Uterus (tissue), 4 donors: ENCODE results near the gene GPX4. TPM values are rescaled to one million over a fixed set of nuclear protein-coding genes. Genes with fewer than 3 reads are reported as not detected.

ENCODE experiments used
- DNase-seq, 2 donors: peaks; one replicate each; pipeline ENCODE4 v3.0.0-alpha.2; 2019 to 2020
- H3K27ac ChIP-seq, 2 donors: fragments of 200-600 bp; sonication (generic); 1 replicate in 1 of 2; 2 replicates in 1 of 2; pipeline ENCODE4 v1.5.1; 2016 to 2018
- H3K27me3 ChIP-seq, 2 donors: fragments of 200-600 bp; sonication (generic); one replicate each; pipeline ENCODE4 v1.5.1; 2018 to 2019; ENCODE audit warnings: control low read depth in 1 of 2
- H3K36me3 ChIP-seq, 2 donors: fragments of 200-600 bp; sonication (generic); one replicate each; pipeline ENCODE4 v1.5.1; 2019; ENCODE audit warnings: control low read depth in 1 of 2
- H3K4me1 ChIP-seq, 2 donors: fragments of 200-600 bp; sonication (generic); one replicate each; pipeline ENCODE4 v1.5.1; 2018 to 2019; ENCODE audit warnings: control low read depth in 1 of 2
- H3K4me3 ChIP-seq, 2 donors: fragments of 200-600 bp; sonication (generic); 1 replicate in 1 of 2; 2 replicates in 1 of 2; pipeline ENCODE4 v1.5.1; 2018 to 2019; ENCODE audit warnings: mild to moderate bottlenecking in 1 of 2
- H3K9me3 ChIP-seq, 2 donors: fragments of 200-600 bp; sonication (generic); one replicate each; pipeline ENCODE4 v1.5.1; 2019; ENCODE audit warnings: control low read depth in 1 of 2
- POLR2A ChIP-seq, 2 donors: fragments of 450-650 bp; IDR thresholded peaks; one replicate each; pipeline ENCODE4 v1.6.1; 2016; ENCODE audit warnings: antibody characterized with exemption in 2 of 2, mild to moderate bottlenecking in 1 of 2, moderate library complexity in 1 of 2
- intact Hi-C: fragments of 100-400 bp; cut with DNase I; formaldehyde crosslinking; loops from one replicate; pipeline ENCODE4 v1.15.1; 2023; ENCODE audit warnings: low total_unique reads
- total RNA-seq, 4 donors: library from RNA; depleted of rRNA in 3 of 4; stranded (reverse); fragments of >200 nt in 3 of 4; gene quantifications; one replicate each; pipeline versions ENCODE4 v1.1.0 to v1.2.4, GENCODE V29; 2014 to 2023
- TF ChIP-seq, protein P1 (sequence below), 4 experiments: fragments of 200-600 bp in 2 of 4; fragments of 450-650 bp in 2 of 4; sonication (generic) in 2 of 4; IDR thresholded peaks; one replicate each; pipeline ENCODE4 v1.5.1; 2016 to 2019; ENCODE audit warnings: antibody characterized with exemption in 4 of 4, mild to moderate bottlenecking in 2 of 4, moderate library complexity in 1 of 4
- donor health status: DM: yes; HTN: yes; CAD: no.

The GPX4 gene
- total RNA-seq, 4 donors from 2014 or later: 68.2 to 357 (median 163) TPM

DNA sequence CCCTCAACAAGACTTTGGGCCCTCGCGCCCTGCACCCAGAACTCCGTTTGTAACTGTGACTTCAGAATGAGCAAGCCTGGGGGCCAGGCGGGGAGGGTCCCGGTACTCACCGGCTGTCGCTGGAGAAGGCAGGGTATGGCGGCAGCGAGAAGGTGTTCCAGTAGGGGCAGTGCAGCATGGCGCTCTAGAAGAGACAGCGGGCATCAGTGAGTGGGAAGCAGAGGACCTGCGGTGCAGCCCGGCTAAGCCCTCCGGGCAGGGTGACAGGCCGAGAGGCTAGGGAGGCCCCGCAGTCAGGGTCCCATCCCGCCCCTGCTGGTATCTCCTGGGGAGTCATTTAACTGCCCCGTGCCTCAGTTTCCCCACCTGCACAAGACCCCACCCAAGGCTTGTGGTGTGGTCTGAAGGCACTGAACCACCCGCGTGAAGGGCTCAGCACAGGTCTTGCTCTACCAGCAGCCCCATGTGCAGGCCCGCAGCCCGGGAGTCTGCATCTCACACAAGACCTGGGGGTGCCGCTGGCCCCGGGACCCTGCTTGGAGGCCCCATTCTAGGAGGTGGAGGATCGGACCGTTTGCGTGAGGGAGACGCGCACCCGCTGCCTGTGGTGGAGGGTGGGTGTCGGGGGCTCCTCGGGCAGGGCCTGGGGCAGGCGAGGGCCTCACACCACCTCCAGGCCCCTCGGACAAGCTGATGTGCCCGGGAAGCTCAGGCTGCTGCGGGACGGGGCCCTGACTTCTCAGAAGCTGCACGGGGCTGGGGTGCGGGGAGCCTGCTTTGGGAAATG lies 45.7 kb downstream of the GPX4 start:
- peaks cover 0 to 15% of the 10 kb centered on the region in 2 donors for H3K4me1 ChIP-seq
- H3K36me3 ChIP-seq: no peaks in the 10 kb centered on the region
- no peaks in the 10 kb centered on the region for H3K9me3 ChIP-seq
- TF ChIP-seq POLR2A (IDR thresholded peaks at IDR 0.05): no peak
- TF ChIP-seq, protein P1, sequence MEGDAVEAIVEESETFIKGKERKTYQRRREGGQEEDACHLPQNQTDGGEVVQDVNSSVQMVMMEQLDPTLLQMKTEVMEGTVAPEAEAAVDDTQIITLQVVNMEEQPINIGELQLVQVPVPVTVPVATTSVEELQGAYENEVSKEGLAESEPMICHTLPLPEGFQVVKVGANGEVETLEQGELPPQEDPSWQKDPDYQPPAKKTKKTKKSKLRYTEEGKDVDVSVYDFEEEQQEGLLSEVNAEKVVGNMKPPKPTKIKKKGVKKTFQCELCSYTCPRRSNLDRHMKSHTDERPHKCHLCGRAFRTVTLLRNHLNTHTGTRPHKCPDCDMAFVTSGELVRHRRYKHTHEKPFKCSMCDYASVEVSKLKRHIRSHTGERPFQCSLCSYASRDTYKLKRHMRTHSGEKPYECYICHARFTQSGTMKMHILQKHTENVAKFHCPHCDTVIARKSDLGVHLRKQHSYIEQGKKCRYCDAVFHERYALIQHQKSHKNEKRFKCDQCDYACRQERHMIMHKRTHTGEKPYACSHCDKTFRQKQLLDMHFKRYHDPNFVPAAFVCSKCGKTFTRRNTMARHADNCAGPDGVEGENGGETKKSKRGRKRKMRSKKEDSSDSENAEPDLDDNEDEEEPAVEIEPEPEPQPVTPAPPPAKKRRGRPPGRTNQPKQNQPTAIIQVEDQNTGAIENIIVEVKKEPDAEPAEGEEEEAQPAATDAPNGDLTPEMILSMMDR (IDR thresholded peaks at IDR 0.05): no peak
- DNase-seq: no peak
- no peaks in the 10 kb centered on the region for H3K27me3 ChIP-seq
- no peak overlapping the region for H3K27ac ChIP-seq
- no peak overlapping the region for H3K4me3 ChIP-seq
- intact Hi-C loops: no loop called here

DNA sequence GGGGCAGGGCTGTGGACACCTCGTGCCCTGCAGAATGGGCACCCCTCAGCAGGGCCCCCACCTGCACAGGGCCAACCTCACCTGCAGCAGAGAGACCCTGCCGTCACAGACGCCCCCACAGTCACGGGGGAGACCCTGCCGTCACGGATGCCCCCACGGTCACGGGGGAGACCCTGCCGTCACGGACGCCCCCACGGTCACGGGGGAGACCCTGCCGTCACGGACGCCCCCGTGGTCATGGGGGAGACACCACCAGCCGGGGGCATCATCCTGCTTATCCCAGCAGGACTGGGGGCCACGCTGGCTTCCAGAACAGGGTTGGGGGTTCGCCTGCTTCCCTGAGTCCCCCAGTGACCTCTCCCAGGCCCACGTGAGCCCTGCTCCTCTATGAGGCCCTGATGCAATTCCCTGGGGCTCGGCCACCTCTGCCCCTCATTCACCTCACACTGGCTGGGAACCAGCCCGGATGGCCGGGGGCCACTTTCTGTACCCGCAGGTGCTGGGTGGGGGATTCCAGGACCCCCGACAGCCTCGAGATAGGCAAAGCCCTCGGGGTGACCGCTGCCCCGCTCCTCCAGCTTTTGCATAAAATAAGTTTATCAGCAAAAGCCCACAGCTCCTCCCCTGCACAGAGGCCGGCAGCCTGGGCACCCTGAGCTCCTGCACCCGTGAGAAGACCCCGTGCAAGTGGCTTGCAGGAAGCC lies 46.7 kb downstream of the GPX4 start:
- intact Hi-C loops: no loop called here
- no peak for TF ChIP-seq POLR2A (IDR thresholded peaks at IDR 0.05)
- TF ChIP-seq, protein P1 (IDR thresholded peaks at IDR 0.05): no peak
- no peaks in the 10 kb centered on the region for H3K36me3 ChIP-seq

DNA sequence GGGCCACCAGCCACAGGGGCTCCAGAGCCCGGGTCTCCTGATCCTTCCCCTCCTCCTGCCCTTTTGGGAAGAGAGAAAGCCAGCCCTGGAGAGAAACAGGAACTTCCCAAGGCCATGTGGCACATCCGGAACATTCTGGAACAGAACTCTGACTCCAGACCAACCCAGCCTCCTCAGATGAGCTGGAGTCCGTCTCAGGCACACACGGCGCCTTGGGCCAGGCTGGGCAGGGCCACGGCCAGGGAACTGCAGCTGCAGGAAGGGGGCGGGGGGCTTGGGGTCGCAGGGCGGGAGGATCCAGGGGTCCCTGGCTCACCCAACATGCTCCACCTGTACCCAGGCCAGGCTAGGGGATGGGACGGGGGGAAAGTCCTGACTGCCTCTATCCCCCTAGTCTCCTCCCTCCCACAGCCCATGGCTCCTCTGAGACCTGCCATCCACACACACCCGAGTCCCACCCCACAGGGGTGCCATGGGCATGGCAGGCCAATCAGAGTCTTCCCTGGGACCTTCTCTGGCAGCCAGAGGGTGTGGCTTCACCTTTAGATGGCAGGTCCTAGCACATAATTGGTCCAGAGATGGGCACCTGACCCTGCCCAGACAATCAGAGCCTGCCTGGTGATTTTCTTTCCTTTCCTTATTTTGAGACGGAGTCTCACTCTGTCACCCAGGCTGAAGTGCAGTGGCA lies 47.4 kb downstream of the GPX4 start:
- H3K9me3 ChIP-seq: no peaks in the 10 kb centered on the region
- no peaks in the 10 kb centered on the region for H3K27me3 ChIP-seq
- TF ChIP-seq, protein P1 (IDR thresholded peaks at IDR 0.05): no peak
- peak in 1 of 2 donors; percentile 25 for TF ChIP-seq POLR2A (IDR thresholded peaks at IDR 0.05)
- H3K36me3 ChIP-seq: no peaks in the 10 kb centered on the region
- no peak overlapping the region for H3K4me3 ChIP-seq
- H3K4me1 ChIP-seq: peaks cover 0 to 28% of the 10 kb centered on the region in 2 donors
- no peak for DNase-seq
- peak overlapping the region; percentile 45 to 47 for H3K27ac ChIP-seq
- intact Hi-C loops: no loop called here

More for the DNA sequence above, 46.7 kb downstream of the GPX4 start:
- Histone ChIP-seq H3K27me3 (no peaks in the 10 kb centered on the region), H3K9me3 (no peaks in the 10 kb centered on the region), H3K4me1 (peaks cover 0 to 23% of the 10 kb centered on the region in 2 donors), H3K27ac (no peak overlapping the region), H3K4me3 (no peak overlapping the region)
- no peak for DNase-seq

DNA sequence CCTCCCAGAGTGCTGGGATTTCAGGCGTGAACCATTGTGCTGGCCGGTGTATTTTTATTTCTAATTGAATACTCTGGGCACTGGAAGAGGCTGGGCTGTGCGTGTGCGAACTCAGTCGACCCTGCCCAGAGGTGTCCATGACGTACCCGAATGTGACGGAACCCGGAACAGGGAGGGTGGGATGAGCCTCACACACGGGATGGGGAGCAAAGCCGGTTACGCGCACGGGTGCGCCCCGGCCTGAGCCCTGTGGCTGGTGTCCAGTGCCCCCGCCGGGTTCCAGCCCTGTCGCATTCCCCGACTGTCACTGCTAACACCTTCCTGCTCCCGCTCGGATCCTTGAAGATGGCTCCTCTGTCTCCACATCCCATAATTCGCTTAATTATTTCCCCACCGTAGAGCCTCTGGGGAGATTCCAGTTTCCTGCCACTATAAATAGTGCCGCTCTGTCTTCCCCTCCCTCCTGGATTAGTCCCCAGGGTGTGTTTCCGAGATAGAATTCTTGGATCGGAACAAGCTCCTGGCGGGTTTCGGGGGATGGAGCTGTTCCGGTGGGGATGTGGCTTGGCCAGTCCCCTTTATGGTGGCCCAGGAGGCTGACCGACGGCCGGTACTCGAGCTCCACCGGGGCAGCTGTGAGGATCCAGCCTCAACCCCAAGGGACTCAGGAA lies 48.3 kb downstream of the GPX4 start:
- no peaks in the 10 kb centered on the region for H3K9me3 ChIP-seq
- no peaks in the 10 kb centered on the region for H3K27me3 ChIP-seq
- H3K27ac ChIP-seq: peak overlapping the region; percentile 45 to 47
- H3K36me3 ChIP-seq: no peaks in the 10 kb centered on the region
- H3K4me3 ChIP-seq: no peak overlapping the region
- TF ChIP-seq POLR2A (IDR thresholded peaks at IDR 0.05): no peak
- TF ChIP-seq, protein P1 (IDR thresholded peaks at IDR 0.05): no peak
- H3K4me1 ChIP-seq: peaks cover 0 to 28% of the 10 kb centered on the region in 2 donors
- intact Hi-C loops: no loop called here
- DNase-seq: peak; percentile 70 to 73
